ENCODE data around the gene FAIM2.

The FAIM2 gene

DNA sequence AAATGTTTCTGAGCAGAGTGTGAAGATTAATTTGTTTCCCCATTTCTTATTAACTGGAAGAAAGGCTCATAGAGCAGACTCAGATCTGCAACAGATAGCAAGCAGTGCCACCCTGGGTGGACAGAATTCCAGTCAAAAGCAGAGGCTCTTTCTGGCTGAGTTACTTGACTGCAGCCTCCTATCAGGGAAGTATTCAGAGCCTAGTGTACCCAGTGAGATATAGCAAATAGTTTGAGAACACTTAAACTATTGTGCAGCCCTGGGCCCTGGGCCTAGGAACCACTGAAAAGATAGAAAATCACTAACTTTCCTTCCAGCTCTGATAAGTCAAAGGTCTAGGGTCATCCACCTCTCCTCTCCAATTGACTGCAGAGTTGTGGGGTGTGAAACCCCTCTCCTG, 35.6 kb upstream of the FAIM2 start:
- FAIRE-seq, result no peak

DNA sequence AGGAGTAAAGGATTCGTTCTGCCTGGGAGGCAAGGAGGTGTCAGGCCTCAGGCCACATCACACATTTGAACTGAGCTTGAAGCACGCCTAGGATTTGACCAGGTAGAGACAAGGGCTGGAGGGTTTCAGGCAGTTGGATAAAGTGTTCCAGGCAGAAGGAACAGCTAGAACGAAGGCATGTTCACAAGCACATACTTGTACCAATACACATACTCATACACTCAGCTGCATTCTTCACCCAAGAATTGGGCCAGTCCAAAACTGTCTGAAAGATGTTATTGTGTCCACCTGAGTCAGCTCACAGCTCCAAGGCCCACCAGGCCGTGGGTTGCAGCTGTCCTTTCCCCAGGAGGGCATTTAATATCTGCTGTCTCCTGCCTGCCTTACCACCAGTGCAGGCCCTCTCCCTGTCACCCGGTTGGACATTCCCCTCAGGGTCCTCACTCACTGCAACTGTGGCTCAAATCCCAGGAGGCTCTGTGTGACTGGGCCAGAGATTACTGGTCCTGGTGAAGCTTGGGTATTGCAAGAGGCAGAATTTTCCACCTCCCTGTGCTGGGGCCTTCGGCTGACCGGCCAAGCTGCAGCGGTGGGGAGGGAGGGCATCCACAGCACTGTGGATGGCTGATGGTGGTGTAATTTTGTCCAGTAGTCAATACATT, 34.1 kb upstream of the FAIM2 start:
- FAIRE-seq, result no peak

DNA sequence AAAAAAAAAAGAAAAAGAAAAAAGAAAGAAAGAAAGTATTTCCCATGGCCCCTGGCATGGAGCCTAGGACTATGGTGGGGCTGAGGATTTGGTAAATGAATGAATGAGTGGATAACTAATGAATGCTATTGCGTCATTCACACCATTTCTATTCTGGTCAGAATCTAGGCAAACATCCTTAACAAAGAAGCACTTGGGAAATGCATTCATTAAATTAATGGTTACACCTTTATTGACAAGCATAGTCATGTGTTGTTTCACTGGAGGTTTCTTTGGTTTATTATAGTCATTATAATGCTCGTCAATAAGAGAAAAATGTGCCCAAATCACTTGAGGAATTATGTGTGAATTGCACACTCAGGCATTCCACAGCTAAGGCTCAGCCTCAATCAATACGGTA, 33.2 kb upstream of the FAIM2 start:
- no peak for FAIRE-seq

DNA sequence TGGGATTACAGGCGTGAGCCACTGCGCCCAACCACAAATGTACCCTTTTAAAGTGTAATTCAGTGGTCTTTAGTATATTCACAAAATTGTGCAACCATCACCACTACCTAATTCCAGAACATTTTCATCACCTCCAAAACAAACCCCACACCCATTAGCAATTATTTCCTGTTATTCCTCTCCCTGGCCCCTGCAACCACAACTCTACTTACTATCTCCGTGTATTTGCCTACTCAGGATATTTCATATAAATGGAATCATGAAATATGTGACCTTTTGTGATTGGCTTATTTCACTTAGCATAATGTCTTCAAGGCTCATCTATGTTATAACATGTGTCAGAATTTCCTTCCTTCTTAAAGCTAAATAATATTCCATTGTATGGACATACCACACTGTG, 30.8 kb upstream of the FAIM2 start:
- no peak for FAIRE-seq

DNA sequence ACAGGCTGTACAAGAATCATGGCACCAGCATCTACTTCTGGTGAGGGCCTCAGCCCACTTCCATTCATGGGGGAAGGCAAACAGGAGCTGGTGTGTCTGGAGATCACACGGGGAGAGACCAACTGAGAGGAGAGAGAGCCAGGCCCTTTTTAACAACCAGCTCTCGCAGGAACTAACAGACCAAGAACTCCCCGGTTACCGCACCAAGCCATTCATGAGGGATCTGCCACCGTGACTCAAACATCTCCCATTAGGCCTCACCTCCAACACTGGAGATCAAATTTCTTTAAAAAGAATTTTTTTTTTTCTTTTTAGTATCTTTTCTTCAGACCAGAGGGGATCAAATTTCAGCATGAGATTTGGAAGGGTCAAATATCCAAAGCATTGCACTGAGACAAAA, 30.1 kb upstream of the FAIM2 start:
- no peak for FAIRE-seq

DNA sequence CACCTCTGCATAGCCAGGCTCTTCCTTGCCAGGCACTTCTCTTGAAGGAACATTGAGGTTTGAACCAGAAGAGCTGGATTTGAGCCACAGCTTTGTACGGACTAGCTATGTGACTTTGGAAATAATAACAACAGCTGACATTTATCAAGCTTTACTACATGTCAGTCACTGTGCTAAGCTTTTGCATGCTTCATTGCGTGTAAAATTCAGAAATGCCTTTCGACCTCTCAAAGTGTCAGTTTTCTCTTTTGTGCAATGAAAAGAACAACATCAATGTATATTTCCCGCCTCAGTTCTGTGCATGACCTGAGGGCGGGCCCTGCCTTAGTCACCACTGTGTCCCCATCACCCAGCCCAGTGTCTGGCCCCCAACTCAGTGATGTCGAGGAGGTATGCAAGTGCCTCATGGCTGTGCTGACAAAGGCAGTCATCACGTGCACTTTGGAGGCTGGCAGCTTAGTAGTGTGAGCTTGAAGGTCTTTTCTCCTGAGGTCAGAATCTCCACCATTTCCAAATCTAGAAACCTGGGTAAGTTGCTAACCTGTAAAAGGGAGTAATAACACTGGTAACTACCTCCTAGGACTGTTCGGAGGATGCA, 28.9 kb upstream of the FAIM2 start:
- FAIRE-seq, result no peak

DNA sequence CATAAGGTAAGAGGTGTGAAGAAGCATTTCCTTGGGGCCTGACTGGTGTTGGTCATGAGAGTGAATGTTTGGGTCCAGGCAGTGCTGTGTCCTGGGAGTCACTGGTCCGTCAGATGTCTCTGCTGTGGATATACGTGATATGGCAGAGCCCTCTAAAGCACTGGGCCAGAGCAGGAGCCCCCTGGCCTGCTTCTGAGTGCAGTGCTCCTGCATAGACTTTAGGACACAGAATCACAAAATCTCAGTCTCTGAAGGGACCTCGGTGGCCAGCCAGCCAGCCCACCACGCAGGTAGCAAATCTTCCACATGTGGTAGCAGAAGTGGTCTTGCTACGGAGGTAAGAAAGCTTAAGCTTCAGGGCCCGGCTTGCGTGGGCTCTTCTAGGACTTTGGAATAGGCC, 28.3 kb upstream of the FAIM2 start:
- FAIRE-seq, result no peak

DNA sequence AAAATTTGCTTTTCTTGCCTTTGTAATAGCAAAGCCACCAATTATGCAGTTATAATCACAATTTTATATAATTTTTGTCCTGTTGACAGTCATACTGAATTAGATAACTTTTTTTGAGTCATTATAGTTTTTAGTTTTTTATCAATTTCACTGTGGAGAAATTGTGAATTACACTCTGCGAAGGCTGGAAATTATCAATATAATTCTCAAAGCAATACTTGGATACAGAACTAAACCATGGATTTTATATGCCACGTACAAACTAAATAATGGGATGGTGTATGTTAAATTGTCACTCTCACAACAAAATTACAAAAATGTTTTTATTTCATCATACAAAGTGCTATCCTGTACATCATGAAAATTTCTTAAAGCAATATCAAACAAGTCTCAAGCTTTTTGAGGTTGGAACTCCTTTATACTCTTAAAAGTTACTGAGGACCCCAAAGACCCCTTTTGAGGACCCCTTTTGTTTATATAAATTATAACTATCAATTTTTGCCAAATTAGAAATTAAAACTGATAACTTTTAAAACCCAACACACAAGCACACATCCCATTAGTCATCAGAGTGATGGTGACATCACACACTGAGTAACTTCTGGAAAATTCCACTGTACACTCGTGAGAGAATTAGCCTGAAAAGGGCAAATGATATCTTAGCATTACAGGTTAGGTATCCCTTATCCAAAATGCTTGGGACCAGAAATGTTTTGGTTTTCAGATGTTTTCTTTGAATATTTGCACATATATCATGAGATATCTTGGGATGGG, 27.0 kb upstream of the FAIM2 start:
- no peak for FAIRE-seq

DNA sequence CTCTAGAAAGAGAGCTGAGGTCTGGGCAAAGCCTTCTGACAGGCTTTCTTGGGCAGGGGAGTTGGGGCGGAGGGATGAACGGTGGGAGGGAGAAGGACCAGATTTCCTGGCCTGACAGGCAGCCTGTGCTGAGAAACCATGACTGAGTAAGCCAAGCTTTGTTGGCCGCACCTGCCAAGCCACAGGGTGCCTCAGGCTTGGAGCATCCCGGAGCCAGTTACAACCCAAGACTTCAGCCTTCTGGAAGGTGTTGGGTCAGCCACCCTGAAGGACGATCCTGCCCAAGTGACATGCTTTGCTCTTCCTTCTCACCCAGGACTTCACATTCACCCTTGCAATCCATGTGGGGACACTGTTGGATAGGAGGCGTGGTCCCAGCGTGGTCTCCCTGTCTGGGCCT, 25.9 kb upstream of the FAIM2 start:
- no peak for FAIRE-seq

DNA sequence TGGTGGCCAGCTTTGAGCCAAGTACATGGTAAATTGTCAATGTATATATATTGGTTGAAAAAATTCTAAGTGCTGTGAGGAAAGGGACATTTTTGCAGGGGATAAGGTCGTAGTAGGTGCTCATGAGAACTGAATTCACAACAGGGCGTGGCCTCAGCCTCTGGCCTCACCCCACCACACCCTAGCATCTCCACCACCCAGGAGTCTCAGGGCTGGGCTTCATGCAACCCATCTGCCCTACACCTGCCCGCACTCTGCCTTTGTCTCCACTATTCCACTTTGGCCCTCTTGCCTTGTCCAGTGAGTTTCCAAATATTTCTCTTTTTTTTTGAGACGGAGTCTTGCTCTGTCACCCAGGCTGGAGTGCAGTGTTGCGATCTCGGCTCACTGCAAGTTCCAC, 24.8 kb upstream of the FAIM2 start:
- FAIRE-seq, result no peak

DNA sequence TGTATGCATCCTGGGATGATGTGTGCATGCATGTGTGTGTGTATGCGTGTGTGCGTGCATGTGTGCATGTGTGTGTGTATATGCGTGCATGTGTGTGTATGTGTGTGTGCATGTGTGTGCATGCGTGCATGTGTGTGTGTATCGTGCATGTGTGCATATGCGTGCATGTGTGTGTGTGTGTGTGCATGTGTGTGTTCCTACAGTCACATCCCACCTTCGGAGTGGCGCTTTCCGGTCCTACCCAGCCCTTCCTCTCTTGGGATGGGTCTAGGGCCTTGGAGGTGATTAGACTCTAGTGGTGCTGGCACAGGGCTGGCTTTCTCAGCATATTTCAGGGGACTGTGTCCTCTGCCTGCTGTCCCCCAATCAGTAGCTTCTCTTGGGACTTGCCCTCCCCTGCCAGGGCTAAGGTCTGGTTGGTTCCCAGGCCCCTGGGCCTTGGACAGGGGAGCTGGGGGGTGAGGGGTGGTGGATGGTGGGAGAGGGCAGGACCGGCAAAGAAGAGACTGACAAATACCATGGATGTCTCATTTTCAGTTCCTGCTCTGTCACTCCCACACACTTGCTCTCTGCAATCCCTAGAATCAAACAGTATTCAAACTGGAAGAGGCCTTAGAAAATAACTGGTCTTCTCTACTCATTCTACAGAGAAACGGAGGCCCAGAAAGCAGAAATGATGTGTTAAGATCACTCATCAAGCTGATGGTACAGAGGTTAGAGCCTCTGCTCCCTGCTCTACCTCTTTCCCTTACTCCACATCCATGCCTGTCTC, 21.9 kb upstream of the FAIM2 start:
- no peak for FAIRE-seq

DNA sequence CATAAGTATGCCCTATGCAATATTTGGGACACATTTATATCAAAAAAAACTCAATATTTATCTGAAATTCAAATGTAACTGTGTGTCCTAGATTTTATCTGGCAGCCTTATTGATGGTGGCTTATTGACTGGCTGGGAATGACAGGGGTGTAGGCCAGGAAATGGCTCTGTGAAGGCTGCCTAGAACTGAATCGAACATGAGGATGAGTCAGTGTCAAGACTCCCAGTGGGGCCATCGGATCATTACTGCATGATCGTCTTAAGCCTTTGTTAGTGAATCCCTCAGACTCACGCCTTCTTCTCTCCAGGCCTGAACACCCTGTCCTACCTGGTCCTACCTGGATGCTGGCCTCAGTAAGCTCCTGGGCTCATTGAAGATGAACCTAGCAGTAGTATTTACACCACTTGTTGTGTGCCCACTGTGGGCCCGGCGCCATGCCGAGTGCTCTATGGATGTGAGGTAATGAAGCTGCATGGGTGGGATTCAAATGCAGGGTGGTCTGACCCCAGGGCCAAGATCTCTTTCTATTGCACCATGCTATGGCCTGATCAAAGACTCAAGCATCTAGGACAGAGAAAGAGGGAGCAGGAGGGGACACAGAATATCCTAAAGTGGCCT, 21.0 kb upstream of the FAIM2 start:
- no peak for FAIRE-seq

DNA sequence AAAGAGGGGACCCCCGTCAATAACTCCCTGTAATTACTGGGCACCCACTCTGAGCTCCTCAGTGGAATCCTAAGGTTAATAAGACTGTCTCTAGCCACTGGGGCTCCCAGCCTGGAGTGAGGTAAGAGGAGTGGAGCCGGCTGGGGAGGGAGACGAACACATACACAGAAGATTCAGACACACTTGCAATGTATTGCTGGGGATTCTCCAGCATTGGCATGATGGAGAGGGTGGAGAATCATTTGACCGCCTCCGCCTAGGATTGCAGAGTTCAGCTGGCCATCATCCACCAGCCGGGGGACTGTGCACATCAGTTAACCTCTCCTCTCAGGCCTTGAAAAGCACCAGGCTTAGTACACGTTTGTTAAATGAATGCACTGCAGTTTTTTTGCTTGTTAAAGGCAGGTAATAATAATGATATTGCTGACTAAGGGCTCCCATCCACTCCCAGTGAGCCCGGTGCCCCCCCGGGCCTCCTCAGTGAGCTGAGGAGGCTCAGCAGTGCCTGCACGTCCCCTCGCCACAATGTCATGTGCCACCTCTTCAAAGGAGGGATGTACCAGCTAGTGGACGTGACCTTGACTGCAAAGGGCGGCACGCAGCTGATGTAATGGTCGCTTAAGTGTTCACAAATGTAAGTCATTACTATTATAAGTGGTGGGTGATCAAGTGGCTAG, 20.3 kb upstream of the FAIM2 start:
- no peak for FAIRE-seq

DNA sequence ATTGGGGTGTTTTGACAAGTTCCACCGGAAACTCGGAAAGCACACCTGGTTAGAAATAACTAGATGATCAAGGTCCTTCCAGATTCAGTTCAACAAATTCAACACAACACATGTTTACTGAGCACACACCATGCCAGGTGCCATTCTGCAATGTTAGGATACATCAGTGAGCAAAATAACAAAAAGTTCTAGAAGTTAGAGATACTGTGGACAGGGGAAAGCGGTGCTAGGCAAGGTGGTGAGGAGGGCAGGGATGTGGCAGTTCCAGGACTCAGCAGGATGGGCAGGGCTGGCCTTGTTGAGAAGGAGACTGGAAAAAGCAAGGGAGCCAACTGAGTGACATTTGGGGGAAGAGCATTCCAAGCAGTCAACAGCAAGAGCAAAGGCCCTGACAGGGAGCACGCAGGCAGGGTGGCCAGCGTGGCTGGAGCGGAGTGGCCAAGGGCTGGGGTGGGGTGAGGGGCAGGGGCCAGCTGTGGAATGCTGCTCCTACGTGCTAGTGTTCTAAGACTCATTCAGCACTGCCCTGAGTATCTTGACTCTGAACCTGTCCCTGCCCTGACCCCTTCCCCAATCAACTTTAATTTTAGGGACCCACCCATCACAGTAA, 19.4 kb upstream of the FAIM2 start:
- no peak for FAIRE-seq

DNA sequence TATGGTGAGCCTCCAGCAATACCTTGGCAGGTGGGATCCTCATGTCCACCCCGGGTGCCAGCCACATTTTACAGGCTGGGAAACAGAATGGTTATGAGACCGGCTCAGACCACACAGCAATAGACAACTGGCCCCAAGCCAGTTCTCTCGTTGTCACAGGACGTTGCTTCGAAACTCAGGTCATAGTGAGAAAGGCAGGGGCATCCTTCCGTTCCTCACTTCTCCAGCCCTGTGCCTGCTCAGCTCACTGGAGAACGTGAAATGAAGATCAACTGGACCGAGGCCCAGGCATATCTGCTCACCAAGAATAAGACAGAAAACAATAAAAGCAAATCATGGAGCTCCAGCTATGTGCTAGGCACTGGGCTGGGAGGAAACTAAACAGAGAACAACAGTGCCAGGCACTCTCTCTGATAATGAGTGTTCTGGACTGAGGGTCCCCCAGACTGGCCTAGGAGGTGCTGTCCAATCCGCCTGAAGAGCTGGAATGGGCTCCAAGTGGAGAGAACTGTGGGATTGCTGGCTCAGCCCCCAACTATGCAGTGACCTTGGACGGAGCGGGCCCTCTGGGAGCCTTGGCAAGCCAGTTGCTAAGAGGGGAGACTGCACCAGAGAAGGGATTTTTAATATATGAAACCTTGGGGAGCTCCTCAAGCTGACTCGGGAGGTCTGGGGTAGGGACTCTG, 18.8 kb upstream of the FAIM2 start:
- FAIRE-seq, result no peak

DNA sequence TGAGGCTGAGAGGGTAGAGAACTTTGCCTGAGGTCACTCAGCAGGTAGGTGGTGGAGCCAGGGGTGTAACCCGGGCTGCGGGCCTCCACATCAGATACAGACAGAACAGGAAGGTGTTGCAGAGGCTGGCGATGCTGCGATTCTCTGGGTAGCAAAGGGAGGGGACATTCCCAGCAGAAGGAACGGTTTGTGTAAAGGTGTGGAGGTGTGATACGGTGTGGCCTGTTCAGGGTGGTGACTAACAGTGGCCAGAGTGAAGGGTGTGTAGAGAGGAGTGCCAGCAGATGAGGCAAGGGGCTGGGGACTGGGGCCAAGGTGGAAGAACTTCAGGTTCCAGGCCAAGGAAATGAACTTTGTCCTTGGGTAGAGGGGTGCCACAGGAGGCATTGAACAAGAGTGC, 18.2 kb upstream of the FAIM2 start:
- no peak for FAIRE-seq

DNA sequence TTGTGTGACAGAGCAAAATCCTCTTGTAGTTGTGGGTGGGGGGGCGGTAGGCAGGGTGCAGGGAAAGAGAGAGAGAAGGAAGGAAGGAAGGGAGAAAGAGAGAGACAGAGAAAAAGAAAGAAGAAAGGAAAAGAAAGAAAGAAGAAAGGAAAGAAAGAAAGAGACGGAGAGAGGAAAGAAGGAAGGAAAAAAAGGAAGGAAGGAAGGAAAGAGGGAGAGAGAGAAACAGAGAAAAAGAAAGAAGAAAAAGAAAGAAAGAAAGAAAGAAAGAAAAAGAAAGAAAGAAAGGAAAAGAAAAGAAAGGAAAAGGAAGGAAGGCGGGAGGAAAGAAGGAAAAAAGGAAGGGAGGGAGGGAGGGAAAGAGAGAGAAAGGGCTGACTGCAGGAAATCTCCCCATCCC, 17.6 kb upstream of the FAIM2 start:
- no peak for FAIRE-seq

DNA sequence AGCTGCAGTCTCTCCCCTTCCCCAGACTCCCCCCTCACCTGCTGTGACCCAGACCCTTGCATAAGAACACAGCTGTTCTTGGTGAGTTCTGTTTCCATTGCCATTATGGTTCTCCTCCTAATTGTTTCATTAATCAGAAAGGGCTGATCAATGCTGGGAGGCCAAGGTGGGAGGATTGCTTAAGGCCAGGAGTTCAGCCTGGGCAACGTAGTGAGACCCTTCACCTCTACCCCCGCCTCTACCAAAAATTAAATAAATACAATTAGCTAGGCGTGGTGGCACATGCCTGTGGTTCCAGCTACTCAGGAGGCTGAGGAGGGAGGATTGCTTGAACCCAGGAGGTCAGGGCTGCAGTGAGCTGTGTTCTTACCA, 17.2 kb upstream of the FAIM2 start:
- FAIRE-seq, result no peak

DNA sequence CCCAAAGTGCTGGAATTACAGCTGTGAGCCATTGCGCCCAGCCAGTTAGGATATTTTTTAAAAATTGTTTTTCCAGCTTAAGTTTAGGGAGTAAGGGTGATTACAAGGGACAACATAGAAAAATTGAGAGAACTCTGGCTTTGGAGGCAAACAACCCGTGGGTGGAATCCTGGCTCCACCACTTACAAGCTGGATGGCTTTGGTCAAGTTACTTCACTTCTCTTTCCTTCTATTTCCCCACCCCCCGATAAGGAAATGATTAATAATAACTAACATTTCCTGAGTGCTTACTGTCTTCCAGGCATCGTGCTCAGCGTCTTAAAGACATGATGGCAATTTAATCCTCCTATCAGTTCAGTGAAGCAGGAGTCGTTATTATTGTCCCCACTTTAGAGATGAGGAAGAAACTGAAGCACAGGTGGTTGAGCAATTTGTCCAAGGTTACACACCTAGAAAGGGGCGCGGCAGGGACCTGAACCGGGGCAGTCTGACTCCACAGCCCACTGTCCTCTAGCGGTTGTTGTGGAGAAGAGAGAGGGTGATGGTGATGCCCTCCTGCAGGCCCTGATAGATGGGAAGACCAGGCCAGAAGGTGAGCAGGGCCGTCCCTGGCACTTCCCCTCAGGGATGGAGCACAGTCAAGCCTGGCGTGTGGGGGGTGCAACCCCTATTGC, 16.7 kb upstream of the FAIM2 start:
- no peak for FAIRE-seq

DNA sequence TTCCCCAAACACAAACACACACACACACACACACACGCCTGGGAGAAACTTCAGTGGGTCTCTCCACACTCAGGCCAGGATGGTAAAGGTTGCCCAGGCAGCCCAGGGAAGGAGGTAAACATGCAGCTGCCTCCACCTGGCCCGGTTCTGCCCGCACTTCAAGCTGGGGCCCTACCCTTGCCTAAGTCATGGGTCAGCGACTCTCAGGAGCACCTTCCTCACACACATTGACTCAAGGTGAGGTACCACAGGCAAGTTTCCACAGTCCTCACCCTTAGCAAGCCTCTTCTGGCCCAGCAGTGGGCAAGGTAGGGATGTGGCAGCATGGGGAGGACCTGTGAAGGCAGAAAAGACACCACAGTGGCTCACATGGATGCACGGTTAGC, 14.1 kb upstream of the FAIM2 start:
- no peak for FAIRE-seq
